Measurements from ENCODE around the gene IFITM2. TPM values are rescaled to one million over a fixed set of nuclear protein-coding genes. Genes with fewer than 3 reads are reported as not detected.

The IFITM2 gene
- 427 and 562 TPM in 2 replicates for total RNA-seq

DNA sequence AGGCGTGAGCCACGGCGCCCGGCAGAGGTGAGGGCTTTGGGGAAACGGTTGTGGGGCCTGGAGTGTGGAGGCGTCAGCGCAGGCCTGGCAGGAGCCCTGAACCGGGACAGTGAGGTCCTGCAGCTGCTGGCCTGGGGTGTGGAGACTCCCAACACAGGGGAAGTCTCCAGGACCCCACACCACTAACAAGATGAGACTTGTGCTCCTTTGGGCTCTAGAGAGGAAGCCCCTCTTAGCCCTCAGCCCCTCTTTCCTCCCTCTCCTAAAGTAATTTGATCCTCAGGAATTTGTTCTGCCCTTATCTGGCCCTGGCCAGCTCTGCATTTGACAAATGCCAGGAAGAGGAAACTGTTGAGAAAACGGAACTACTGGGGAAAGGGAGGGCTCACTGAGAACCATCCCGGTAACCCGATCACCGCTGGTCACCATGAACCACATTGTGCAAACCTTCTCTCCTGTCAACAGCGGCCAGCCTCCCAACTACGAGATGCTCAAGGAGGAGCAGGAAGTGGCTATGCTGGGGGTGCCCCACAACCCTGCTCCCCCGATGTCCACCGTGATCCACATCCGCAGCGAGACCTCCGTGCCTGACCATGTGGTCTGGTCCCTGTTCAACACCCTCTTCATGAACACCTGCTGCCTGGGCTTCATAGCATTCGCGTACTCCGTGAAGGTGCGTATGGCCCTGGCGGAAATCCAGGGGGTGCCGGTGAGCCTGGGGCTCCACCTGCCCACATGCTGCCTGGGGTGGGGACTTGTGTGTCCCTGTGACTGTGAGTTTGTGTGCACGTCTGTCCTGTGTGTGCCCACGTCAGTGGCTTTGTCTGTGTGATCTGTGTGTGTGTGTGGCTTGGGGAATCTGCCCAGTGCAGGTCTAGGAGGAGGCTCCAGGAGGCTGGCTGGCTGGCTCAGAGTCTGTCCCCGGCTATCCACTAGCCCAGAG lies at the start of gene IFITM2:
TSS of gene IFITM2 (plus strand) at position 51 of the 943 bp plus-strand sequence. CDS start at position 428, 377 bp downstream.

DNA sequence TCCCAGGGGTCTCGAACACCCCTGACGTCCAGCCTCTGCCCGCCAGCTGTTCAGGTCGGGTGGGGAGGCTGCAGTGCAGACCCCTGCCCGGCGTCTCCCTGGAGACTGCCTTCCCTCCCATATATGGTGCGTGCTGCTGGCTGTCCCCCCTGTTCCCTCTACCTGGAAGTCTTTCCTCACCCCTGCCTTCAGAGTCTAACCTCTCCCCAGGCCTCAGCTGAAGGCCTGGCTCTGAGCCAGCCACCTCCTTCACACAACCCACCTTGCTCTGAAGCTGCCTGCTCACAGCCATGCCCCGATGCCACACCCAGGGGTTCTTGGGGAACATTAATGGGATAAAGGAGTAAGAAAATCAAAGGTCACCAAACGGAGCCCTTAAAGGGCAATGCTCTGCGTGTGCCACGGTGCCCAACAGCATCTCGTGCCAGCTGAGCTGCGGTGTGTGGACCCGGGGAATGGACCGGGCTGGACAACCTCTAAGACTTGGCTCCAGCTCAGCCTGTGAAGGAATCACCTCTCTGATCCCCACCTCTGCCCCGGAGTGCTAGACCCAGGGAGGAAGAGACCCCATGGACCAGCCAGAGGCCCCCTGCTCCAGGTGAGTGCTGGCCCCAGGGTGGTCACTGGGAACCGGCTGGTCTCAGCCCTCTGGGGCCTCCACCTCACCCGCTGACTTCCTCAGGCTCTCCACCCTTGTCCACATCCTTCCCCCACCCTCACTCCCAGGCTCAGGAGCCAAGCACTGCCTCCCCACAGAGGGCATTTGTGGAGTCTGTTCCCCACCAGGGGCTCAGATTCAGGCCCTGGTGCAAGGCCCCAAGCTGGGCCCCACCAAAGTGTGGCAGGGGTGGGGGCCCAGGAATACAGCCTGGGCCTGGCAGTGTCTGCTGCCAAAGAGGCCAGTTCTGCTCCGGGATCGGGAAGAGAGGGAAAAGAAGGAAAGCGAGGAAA lies 29.3 kb upstream of the IFITM2 start, which contains the start of gene NLRP6:
TSS of gene NLRP6 (plus strand) at position 407 of the 951 bp plus-strand sequence. CDS start at position 570, 163 bp downstream.

DNA sequence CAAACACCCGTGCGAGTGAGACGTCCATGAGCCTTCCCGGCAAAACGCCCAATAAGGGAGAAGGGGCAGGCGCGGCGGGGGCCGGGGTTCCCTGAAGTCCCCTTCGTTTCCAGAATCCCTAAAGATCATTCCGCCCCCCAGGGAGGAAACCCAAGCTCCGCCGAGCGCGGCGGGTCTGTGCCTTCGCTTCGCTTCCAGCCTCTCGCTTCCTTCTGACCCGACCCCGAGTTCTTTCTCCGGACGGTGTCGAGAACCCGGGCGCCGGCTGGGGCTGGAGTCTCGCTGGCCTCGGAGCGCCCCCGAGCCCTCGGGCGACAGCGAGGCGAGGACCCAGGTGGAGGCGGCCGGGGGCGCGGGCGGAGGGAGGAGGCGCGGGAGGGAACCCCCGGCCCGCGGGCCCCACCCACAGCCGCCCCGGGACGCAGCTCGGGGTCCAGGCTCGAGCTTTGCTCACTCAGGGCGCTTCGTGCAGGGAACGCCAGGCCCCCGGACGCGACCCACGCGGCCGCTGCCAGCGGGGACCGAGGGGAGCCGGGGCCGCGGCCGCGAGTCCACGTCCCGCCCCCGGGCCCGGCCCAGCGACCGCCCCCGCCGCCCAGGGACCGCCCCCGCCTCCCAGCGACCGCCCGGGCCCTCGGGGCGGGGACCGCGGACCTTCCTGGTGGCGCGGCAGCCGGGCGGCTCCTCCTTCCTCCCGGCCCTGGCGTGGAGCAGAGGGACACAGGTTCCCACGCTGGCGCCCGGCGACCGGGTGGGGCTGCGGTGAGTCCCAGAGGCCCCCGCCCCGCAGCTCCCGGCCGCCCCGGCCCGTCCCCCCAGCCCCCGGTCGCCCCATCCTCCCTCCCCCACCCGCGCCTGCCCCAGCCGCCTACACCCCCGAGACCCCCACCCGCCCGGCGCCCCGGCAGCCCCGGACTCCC lies 18.9 kb upstream of the IFITM2 start, which contains the start of gene PGGHG:
TSS of gene PGGHG (plus strand) at position 649 of the 920 bp plus-strand sequence. CDS start 691 bp downstream, outside the sequence.

DNA sequence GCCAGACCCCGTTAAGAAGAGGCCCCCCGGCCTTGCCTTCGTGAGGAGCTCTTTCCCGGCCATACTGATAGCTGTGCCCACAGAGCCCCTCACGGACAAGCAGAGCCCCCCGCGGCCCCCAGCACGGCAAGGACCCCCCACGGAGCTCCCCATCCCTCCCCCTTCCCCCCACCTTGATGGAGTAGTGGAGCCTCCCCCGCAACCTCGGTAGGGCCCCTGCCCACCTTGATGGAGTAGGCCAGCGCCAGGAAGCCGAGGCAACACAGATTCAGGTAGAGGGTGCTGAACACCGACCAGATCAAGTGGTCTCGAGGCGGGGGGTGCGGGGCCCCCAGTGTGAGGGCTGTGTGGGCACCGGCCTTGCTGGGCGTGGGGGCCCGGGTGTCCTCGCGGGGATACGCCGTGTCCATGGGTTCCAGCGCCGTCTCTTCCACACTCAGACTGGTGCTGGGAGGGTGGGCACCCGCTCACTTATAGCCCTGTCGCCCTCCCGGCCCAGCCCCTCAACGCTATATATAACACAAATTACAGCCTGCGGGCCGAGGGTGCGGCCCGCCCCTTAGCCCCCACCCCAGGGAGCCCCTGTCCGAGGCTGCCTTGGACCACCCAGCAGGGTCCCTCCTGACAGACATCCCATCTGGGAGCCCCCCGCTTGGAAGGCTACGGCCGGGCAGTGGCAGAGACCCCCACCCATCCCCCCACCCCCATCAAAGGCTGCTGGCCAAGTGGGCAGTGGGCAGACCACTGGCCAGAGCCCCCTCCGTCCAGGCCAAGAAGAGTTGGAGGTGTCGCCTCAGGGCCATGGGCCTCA lies 8.3 kb upstream of the IFITM2 start, which contains the start of gene IFITM5:
TSS of gene IFITM5 (minus strand) at position 446 of the 811 bp plus-strand sequence. CDS start at position 410, 36 bp downstream.

DNA sequence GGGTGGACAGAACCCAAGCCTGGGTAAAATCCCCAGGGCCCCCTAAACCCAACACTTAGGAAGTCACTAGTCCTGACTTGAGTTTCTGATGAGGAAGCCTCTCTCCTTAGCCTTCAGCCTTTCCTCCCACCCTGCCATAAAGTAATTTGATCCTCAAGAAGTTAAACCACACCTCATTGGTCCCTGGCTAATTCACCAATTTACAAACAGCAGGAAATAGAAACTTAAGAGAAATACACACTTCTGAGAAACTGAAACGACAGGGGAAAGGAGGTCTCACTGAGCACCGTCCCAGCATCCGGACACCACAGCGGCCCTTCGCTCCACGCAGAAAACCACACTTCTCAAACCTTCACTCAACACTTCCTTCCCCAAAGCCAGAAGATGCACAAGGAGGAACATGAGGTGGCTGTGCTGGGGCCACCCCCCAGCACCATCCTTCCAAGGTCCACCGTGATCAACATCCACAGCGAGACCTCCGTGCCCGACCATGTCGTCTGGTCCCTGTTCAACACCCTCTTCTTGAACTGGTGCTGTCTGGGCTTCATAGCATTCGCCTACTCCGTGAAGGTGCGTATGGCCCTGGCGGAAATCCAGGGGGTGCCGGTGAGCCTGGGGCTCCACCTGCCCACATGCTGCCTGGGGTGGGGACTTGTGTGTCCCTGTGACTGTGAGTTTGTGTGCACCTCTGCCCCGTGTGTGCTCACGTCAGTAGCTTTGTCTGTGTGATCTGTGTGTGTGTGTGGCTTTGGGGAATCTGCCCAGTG lies 6.4 kb downstream of the IFITM2 start, which contains the start of gene IFITM1:
TSS of gene IFITM1 (plus strand) at position 254 of the 767 bp plus-strand sequence. CDS start at position 385, 131 bp downstream.

Other genes with a start within 250 kb of the IFITM2 start
- gene SCGB1C1, start 114.7 kb upstream of the IFITM2 start, total RNA-seq, result not detected in 2 replicates
- 40.8 and 46.0 TPM in 2 replicates for gene BET1L, start 100.4 kb upstream of the IFITM2 start, total RNA-seq
- 67.6 and 101 TPM in 2 replicates for gene RIC8A, start 100.1 kb upstream of the IFITM2 start, total RNA-seq
- gene SIRT3, start 71.5 kb upstream of the IFITM2 start, total RNA-seq, result 12.4 and 15.3 TPM in 2 replicates
- 67.0 and 81.2 TPM in 2 replicates for gene PSMD13, start 70.8 kb upstream of the IFITM2 start, total RNA-seq
- not detected in 2 replicates for gene NLRP6, start 29.4 kb upstream of the IFITM2 start, total RNA-seq
- gene PGGHG, start 18.7 kb upstream of the IFITM2 start, total RNA-seq, result 7.7 and 11.5 TPM in 2 replicates
- gene IFITM5, start 8.3 kb upstream of the IFITM2 start, total RNA-seq, result not detected in 2 replicates
- 393 and 397 TPM in 2 replicates for gene IFITM1, start 6.2 kb downstream of the IFITM2 start, total RNA-seq
- gene IFITM3, start 13.0 kb downstream of the IFITM2 start, total RNA-seq, result 564 and 629 TPM in 2 replicates
- 5.1 and 8.8 TPM in 2 replicates for gene B4GALNT4, start 61.7 kb downstream of the IFITM2 start, total RNA-seq
- gene PKP3, start 86.4 kb downstream of the IFITM2 start, total RNA-seq, result 0.68 and 3.5 TPM in 2 replicates
- 28.3 and 39.8 TPM in 2 replicates for gene SIGIRR, start 107.2 kb downstream of the IFITM2 start, total RNA-seq
- gene ANO9, start 134.2 kb downstream of the IFITM2 start, total RNA-seq, result not detected in 2 replicates
- 31.2 and 50.2 TPM in 2 replicates for gene PTDSS2, start 142.5 kb downstream of the IFITM2 start, total RNA-seq
- gene RNH1, start 199.4 kb downstream of the IFITM2 start, total RNA-seq, result 338 and 400 TPM in 2 replicates
- 20.8 and 27.0 TPM in 2 replicates for gene HRAS, start 227.8 kb downstream of the IFITM2 start, total RNA-seq
- gene LRRC56, start 229.7 kb downstream of the IFITM2 start, total RNA-seq, result 0.49 and 0.75 TPM in 2 replicates